Subcutaneous adipose tissue (tissue), 4 donors: Measurements from ENCODE around the gene RAB3GAP2. TPM values are rescaled to one million over a fixed set of nuclear protein-coding genes. Genes with fewer than 3 reads are reported as not detected.

ENCODE experiments used
- total RNA-seq, 4 donors: library from RNA; depleted of rRNA; stranded (reverse); fragments of >200 nt; gene quantifications; one replicate each; pipeline ENCODE4 v1.1.0, GENCODE V29; 2016
- TF ChIP-seq, protein P1 (sequence below): fragments of 450-650 bp; IDR thresholded peaks from one replicate; pipeline ENCODE4 v1.5.1; 2016; ENCODE audit warnings: low read depth, mild to moderate bottlenecking, control low read depth, antibody characterized with exemption, moderate library complexity

The RAB3GAP2 gene, protein sequence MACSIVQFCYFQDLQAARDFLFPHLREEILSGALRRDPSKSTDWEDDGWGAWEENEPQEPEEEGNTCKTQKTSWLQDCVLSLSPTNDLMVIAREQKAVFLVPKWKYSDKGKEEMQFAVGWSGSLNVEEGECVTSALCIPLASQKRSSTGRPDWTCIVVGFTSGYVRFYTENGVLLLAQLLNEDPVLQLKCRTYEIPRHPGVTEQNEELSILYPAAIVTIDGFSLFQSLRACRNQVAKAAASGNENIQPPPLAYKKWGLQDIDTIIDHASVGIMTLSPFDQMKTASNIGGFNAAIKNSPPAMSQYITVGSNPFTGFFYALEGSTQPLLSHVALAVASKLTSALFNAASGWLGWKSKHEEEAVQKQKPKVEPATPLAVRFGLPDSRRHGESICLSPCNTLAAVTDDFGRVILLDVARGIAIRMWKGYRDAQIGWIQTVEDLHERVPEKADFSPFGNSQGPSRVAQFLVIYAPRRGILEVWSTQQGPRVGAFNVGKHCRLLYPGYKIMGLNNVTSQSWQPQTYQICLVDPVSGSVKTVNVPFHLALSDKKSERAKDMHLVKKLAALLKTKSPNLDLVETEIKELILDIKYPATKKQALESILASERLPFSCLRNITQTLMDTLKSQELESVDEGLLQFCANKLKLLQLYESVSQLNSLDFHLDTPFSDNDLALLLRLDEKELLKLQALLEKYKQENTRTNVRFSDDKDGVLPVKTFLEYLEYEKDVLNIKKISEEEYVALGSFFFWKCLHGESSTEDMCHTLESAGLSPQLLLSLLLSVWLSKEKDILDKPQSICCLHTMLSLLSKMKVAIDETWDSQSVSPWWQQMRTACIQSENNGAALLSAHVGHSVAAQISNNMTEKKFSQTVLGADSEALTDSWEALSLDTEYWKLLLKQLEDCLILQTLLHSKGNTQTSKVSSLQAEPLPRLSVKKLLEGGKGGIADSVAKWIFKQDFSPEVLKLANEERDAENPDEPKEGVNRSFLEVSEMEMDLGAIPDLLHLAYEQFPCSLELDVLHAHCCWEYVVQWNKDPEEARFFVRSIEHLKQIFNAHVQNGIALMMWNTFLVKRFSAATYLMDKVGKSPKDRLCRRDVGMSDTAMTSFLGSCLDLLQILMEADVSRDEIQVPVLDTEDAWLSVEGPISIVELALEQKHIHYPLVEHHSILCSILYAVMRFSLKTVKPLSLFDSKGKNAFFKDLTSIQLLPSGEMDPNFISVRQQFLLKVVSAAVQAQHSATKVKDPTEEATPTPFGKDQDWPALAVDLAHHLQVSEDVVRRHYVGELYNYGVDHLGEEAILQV (N-terminal part only)
- 10 to 100 TPM; 23.9 to 41.7 (median 31.3) TPM for total RNA-seq

DNA sequence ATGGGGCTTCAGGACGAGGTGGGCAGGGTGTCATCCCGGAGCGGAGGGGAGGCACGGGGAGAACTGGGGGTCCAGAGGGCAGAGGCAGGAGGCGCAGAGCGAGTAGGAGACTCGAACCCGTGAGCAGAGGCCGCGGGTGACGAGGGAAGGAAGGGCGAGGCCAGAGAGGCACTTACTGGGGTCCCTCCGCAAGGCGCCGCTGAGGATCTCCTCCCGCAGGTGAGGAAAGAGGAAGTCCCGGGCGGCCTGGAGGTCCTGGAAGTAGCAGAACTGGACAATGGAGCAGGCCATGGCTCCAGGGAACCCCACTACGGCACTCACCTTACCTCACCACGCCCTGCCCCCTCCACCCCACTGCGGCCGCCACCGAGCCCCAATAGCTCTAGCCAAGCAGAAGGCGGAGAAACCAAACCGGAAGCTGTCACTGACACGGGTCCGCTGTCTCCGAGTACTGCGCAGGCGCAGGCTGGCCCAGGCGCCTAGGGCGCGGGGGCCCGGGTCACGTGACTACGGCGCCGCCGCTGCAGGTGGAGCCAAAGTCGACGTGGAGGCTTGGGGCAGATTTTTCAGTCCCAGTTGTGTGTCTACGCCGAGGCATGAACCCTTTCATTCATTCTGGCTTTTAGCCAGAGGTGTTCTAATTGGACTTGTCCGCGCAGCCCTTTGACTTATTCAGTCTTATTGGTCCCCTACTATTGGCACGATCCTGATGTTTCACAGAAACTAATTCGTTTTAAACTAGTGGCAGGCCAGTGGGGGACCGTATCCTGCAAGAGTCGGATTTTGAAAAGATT lies at the start of gene RAB3GAP2:
Gene RAB3GAP2, minus strand, starts transcription at position 407 of the 794 bp plus-strand sequence. Its CDS starts 116 bp downstream, at position 291.
- TF ChIP-seq, protein P1, sequence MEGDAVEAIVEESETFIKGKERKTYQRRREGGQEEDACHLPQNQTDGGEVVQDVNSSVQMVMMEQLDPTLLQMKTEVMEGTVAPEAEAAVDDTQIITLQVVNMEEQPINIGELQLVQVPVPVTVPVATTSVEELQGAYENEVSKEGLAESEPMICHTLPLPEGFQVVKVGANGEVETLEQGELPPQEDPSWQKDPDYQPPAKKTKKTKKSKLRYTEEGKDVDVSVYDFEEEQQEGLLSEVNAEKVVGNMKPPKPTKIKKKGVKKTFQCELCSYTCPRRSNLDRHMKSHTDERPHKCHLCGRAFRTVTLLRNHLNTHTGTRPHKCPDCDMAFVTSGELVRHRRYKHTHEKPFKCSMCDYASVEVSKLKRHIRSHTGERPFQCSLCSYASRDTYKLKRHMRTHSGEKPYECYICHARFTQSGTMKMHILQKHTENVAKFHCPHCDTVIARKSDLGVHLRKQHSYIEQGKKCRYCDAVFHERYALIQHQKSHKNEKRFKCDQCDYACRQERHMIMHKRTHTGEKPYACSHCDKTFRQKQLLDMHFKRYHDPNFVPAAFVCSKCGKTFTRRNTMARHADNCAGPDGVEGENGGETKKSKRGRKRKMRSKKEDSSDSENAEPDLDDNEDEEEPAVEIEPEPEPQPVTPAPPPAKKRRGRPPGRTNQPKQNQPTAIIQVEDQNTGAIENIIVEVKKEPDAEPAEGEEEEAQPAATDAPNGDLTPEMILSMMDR, result no peak

DNA sequence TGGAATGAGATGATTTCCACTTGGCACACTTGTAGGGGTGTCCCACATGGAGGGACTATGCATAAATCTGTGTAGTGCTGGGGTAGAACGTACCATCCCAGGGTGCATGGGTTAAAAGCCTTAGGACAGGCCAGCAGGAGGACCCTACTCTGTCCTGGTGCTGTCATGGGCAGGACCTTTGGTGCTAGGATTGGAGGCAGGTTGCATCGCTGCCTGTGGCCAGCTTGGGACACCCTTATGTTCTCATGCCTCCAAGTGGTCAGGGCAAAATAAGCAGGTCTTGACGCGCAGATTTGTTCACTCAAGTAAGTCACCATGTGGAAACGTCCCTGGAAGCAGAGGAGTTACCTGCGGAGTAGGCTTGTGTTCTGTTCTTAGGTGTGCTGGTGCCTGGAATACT lies 49.5 kb upstream of the RAB3GAP2 start:
- TF ChIP-seq, protein P1, result no peak

DNA sequence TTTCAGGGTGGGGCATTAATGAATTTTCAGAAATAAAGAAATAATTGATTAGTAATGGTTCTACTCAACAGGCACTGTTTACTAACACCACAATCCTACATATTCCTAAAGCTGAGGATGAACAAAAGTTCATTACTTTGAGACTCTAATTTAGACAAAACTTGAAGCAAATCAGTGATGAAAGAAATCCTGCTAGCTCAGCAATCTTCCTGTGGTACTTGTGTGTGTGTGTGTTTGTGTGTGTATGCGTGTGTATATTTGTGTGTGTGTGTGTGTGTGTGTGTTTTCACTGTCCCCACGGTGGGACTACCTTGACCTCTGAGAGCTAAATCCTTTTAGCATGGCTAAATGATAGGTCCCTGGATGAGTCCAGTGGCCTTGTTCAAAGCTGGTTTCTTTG lies 48.5 kb upstream of the RAB3GAP2 start:
- TF ChIP-seq, protein P1, result no peak

DNA sequence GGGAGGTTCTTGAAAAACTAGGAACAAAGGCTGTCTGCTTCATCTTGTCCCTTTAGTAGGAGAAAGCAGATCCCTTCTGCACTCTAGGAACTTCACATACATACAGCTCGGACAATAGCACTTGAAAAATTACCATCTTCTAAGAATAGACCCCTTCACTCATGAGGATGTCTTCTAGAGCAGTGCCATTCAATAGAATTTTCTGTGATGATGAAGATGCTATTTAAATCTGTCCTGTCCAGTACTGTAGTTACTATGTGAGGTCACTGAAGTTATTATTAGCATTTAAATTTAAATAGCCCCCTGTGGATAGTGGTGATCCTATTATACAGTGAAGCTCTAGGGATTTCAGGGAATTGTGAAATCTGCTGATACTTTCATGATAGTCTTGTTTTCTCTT lies 46.4 kb upstream of the RAB3GAP2 start:
- TF ChIP-seq, protein P1, result no peak

DNA sequence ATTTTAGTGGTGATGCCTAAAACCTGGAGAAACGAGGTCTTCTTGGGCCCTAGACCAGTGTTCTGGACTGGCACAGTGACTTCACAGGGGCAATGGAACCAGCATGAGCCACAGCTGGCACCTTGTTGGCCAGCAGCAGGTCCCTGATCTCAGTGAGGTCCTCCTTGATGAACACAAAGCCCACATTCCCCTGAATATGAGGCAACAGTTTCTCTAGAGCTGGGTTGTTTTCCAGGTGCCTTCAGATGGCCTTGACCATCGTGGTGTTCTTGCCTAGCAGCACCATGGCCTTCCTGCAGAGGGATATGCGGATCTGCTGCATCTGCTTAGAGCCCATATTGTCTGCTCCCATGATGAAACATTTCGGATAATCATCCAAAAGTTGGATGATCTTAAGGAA lies 44.9 kb upstream of the RAB3GAP2 start:
- TF ChIP-seq, protein P1, result no peak

DNA sequence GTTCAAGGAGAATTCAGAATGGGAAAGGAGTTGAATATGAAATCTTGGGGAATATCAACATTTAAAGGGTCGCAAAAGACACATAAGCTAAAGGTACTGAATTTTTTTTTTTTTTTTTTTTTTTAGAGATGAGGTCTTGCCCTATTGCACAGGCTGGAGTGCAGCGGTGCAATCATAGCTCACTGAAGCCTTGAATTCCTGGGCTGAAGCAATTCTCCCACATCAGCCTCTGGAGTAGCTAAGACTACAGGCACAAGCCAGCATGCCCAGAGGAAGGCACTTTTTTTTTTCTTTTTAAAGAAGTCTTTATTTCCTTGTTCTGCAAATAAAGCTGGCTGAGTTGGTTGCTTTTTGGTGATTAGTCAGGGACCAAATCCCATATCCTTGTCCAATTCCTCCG lies 44.1 kb upstream of the RAB3GAP2 start:
- TF ChIP-seq, protein P1, result no peak
